Right lobe of liver (tissue), 4 donors: ENCODE measurements around the gene ARHGEF10L.

ENCODE experiments used
- CTCF ChIP-seq, 4 donors: fragments of 200-600 bp in 3 of 4; fragments of 450-650 bp in 1 of 4; IDR thresholded peaks; one replicate each; pipeline versions ENCODE4 v1.5.1 to v1.8.0; 2016 to 2022; ENCODE audit warnings: antibody characterized with exemption in 4 of 4, mild to moderate bottlenecking in 2 of 4
- POLR2A ChIP-seq: fragments of 450-650 bp; IDR thresholded peaks from one replicate; pipeline ENCODE4 v1.6.1; 2017; ENCODE audit warnings: antibody characterized with exemption, mild to moderate bottlenecking
- donor health status: DM: no; HTN: no; CAD: no.
- donor health status: DM: no; HTN: no; CAD: no.
- donor health status: DM: no; HTN: yes; CAD: no.

DNA sequence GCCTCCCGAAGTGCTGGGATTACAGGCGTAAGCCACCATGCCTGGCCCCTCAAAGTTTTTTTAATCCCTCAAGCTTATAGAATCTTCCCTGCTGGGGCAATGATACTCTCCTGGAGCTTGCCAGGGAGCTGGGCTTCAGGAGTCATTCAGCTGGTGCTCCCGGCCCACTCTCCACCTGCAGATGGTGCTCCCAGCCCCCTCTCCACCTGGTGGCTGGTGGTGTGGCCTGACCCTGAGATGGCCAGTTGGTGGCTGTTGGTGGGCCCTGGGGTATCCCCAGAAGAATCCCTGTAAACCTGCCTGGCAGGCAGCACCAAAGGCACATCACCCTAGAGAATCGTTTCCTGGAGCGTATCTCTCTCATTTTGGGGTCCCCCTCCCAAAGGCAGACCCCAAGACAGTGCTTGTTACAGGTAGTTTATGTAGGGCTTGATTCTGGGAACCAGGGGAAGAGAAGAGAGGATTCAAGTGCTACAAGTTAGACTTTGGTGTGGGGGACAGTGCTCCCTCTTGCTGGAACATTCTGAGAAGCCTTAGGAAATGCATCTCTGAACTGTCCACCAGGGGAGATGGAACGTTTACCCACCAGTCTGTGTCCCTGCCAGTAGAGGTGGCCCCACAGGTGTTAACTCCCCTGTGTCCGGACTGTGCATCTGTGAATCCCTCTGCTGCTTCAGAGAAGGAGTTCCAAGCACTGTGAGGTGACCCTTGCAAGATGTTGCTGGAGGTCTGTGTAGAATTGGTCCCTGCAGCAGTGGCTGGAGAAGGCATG lies 186.5 kb downstream of the ARHGEF10L start:
- TF ChIP-seq CTCF (IDR thresholded peaks at IDR 0.05) (no peak), POLR2A (no peak)
